GM13977 (cell line): ENCODE results near the gene PPP1R14C.

Experiments
- DNase-seq: peaks from one replicate; pipeline ENCODE4 v3.0.0; 2012; ENCODE audit warnings: low spot score
- CTCF ChIP-seq: IDR thresholded peaks from 2 replicates; pipeline ENCODE4 v1.5.1; 2012; ENCODE audit warnings: mild to moderate bottlenecking, control low read depth; ENCODE audit not compliant: insufficient read depth; ENCODE audit errors: extremely low read depth, missing control alignments
- in situ Hi-C: fragments of 300-500 bp; cut with MboI; formaldehyde crosslinking; loops from one replicate; pipeline ENCODE4 v1.12.0; 2022; ENCODE audit warnings: low sequenced_read_pairs, low pct_unique_long_range_greater_than_20kb, mixed read lengths, inconsistent platforms; ENCODE audit not compliant: unreplicated experiment

Gene PPP1R14C

GRCh38 chr6:150119173-150119572, 23.7 kb upstream of the PPP1R14C start:
- TF ChIP-seq CTCF, result no peak
- DNase-seq, result no peak
- in situ Hi-C loops, result no loop called here

- in situ Hi-C loops, result no loop called here
- no peak for TF ChIP-seq CTCF
- DNase-seq, result no peak
Observed at GRCh38 chr6:150123645-150124044, 19.2 kb upstream of the PPP1R14C start.

- no peak for DNase-seq
- TF ChIP-seq CTCF, result no peak
- in situ Hi-C loops, result no loop called here
Observed at GRCh38 chr6:150124235-150124634, 18.6 kb upstream of the PPP1R14C start.

- no peak for DNase-seq
- no peak for TF ChIP-seq CTCF
- in situ Hi-C loops, result no loop called here
Observed at GRCh38 chr6:150126641-150127291, 16.1 kb upstream of the PPP1R14C start.

GRCh38 chr6:150128425-150128824, 14.4 kb upstream of the PPP1R14C start:
- no peak for TF ChIP-seq CTCF
- in situ Hi-C loops, result no loop called here
- DNase-seq, result no peak

- no peak for TF ChIP-seq CTCF
- in situ Hi-C loops, result no loop called here
- no peak for DNase-seq
Observed at GRCh38 chr6:150129616-150130505, 13.0 kb upstream of the PPP1R14C start.
